Stomach (tissue), 9 donors: ENCODE results near the gene TRIM63. TPM values are rescaled to one million over a fixed set of nuclear protein-coding genes. Genes with fewer than 3 reads are reported as not detected.
A peak's percentile ranks its signal among the peaks of the same experiment; 100 is the strongest.

Experiments
- DNase-seq, 2 donors: peaks; one replicate each; pipeline versions ENCODE4 v3.0.0 to v3.0.0-alpha.2; 2013 to 2019
- H3K27ac ChIP-seq, 5 donors: fragments of 200-600 bp in 4 of 5; sonication (generic) in 4 of 5; one replicate each; pipeline ENCODE4 v1.5.1; 2013 to 2019; ENCODE audit warnings: mild to moderate bottlenecking in 1 of 5, moderate library complexity in 1 of 5
- H3K27me3 ChIP-seq, 3 donors: fragments of 200-600 bp; sonication (generic); one replicate each; pipeline ENCODE4 v1.5.1; 2017 to 2019; ENCODE audit warnings: mixed run types in 1 of 3
- H3K36me3 ChIP-seq, 4 donors: fragments of 200-600 bp; sonication (generic); 1 replicate in 3 of 4; 2 replicates in 1 of 4; pipeline ENCODE4 v1.5.1; 2016 to 2019
- H3K4me1 ChIP-seq, 4 donors: fragments of 200-600 bp; sonication (generic); one replicate each; pipeline ENCODE4 v1.5.1; 2016 to 2019
- H3K4me3 ChIP-seq, 4 donors: fragments of 200-600 bp; sonication (generic) in 3 of 4; one replicate each; pipeline ENCODE4 v1.5.1; 2016 to 2019; ENCODE audit warnings: mild to moderate bottlenecking in 1 of 4
- H3K9me3 ChIP-seq, 4 donors: fragments of 200-600 bp; sonication (generic); one replicate each; pipeline ENCODE4 v1.5.1; 2016 to 2019
- CTCF ChIP-seq, 7 experiments: fragments of 450-650 bp in 4 of 7; fragments of 200-600 bp in 3 of 7; sonication (generic) in 3 of 7; IDR thresholded peaks; one replicate each; pipeline ENCODE4 v1.5.1; 2016 to 2019; ENCODE audit warnings: antibody characterized with exemption in 7 of 7, control low read depth in 2 of 7, mild to moderate bottlenecking in 1 of 7
- EP300 ChIP-seq: sonication (generic); formaldehyde crosslinking; IDR thresholded peaks from one replicate; pipeline ENCODE4 v1.6.1; 2017; ENCODE audit warnings: antibody characterized with exemption
- POLR2A ChIP-seq, 4 donors: fragments of 450-650 bp; IDR thresholded peaks; one replicate each; pipeline ENCODE4 v1.6.1; 2016; ENCODE audit warnings: antibody characterized with exemption in 4 of 4, control low read depth in 2 of 4, mild to moderate bottlenecking in 1 of 4, moderate library complexity in 1 of 4
- POLR2AphosphoS5 ChIP-seq, 3 donors: sonication (generic); formaldehyde crosslinking; IDR thresholded peaks; one replicate each; pipeline ENCODE4 v1.6.1; 2016; ENCODE audit warnings: antibody characterized with exemption in 3 of 3
- WGBS, 5 donors: extraction: QIAGEN DNeasy Blood & Tissue Kit in 3 of 5; methylation state at CpG; one replicate each; pipeline versions ENCODE4 v1.1.5 to v1.1.7; 2013 to 2018; 5-methylcytosine and 5-hydroxymethylcytosine counted together
- intact Hi-C: fragments of 100-400 bp; cut with DNase I; formaldehyde crosslinking; loops from one replicate; pipeline ENCODE4 v1.15.1; 2023; ENCODE audit warnings: low total_unique reads
- polyA plus RNA-seq, 3 donors: library from polyadenylated mRNA; stranded (reverse); fragments of 200-250 nt; gene quantifications; one replicate each; pipeline ENCODE4 v1.2.3, GENCODE V29; 2013
- total RNA-seq, 5 donors: library from RNA; depleted of rRNA; stranded (reverse); fragments of >200 nt; gene quantifications; one replicate each; pipeline versions ENCODE4 v1.1.0 to v1.2.3, GENCODE V29; 2014 to 2016
- donor health status: healthy with polysubstance abuse.
- donor health status: Bipolar disorder and iron deficiency.
- donor health status: healthy.

TRIM63 gene
- total and polyA plus RNA-seq, 8 donors = 0.37 to 6.0 (median 0.42) TPM; not detected in 4

- H3K4me1 ChIP-seq = peaks cover 14 to 18% (median 17%) of the 10 kb centered on the region in 4 donors
- H3K27me3 ChIP-seq = peaks cover 15 to 80% (median 68%) of the 10 kb centered on the region in 3 donors
- peak overlapping the region; percentile 11 to 39 (median 26) for H3K4me3 ChIP-seq
- DNase-seq = no peak
- H3K27ac ChIP-seq = no peak overlapping the region
- TF ChIP-seq POLR2A (IDR thresholded peaks at IDR 0.05) (no peak), EP300 (no peak), POLR2AphosphoS5 (IDR thresholded peaks at IDR 0.05) (no peak), CTCF (IDR thresholded peaks at IDR 0.05) (no peak)
- H3K9me3 ChIP-seq = no peaks in the 10 kb centered on the region
- intact Hi-C loops = no loop called here
- H3K36me3 ChIP-seq = no peaks in the 10 kb centered on the region
- WGBS, 5 donors = 5 to 9% (median 7%) methylated on average over 25 to 57 of the region's 57 CpGs
Measured at GRCh38 chr1:26046246-26047095, 21.0 kb downstream of the TRIM63 start.

GRCh38 chr1:26045722-26046245 lies 21.6 kb downstream of the TRIM63 start, which contains the start of gene SLC30A2:
SLC30A2 (minus strand) TSS chr1:26046118; CDS start chr1:26045896, 222 bp downstream.
- H3K27ac ChIP-seq = no peak within 1 kb of the TSS
- peaks cover 15 to 85% (median 65%) of the 10 kb centered on the region in 3 donors for H3K27me3 ChIP-seq
- WGBS, 5 donors = 1% methylated on average over 20 to 58 of the region's 62 CpGs
- peaks cover 14 to 18% (median 17%) of the 10 kb centered on the region in 4 donors for H3K4me1 ChIP-seq
- DNase-seq = peak in 1 of 2 donors; percentile 76
- intact Hi-C loops = no loop called here
- H3K36me3 ChIP-seq = no peaks in the 10 kb centered on the region
- H3K9me3 ChIP-seq = no peaks in the 10 kb centered on the region
- TF ChIP-seq POLR2A (IDR thresholded peaks at IDR 0.05) = no peak
- TF ChIP-seq EP300 = no peak
- no peak for TF ChIP-seq POLR2AphosphoS5 (IDR thresholded peaks at IDR 0.05)
- no peak for TF ChIP-seq CTCF (IDR thresholded peaks at IDR 0.05)
- peak within 1 kb of the TSS; percentile 11 to 39 (median 26) for H3K4me3 ChIP-seq

- Histone ChIP-seq H3K27me3 (peaks cover 15 to 85% (median 65%) of the 10 kb centered on the region in 3 donors), H3K36me3 (no peaks in the 10 kb centered on the region), H3K27ac (no peak overlapping the region), H3K4me3 (peak overlapping the region in 3 of 4 donors; percentile 18 to 39 (median 34)), H3K4me1 (peaks cover 14 to 18% (median 17%) of the 10 kb centered on the region in 4 donors), H3K9me3 (no peaks in the 10 kb centered on the region)
- DNase-seq = no peak
- TF ChIP-seq POLR2A (IDR thresholded peaks at IDR 0.05) (no peak), EP300 (no peak), CTCF (IDR thresholded peaks at IDR 0.05) (no peak), POLR2AphosphoS5 (IDR thresholded peaks at IDR 0.05) (no peak)
- 33 to 76% (median 34%) methylated on average over 11 to 29 of the region's 29 CpGs for WGBS, 5 donors
- intact Hi-C loops = no loop called here
Measured at GRCh38 chr1:26044971-26045721, 22.3 kb downstream of the TRIM63 start.

GRCh38 chr1:26044414-26044813 lies 23.0 kb downstream of the TRIM63 start:
- TF ChIP-seq CTCF (IDR thresholded peaks at IDR 0.05) (no peak), EP300 (no peak), POLR2AphosphoS5 (IDR thresholded peaks at IDR 0.05) (no peak), POLR2A (IDR thresholded peaks at IDR 0.05) (no peak)
- no peak overlapping the region for H3K4me3 ChIP-seq
- no peak overlapping the region for H3K27ac ChIP-seq
- no peaks in the 10 kb centered on the region for H3K36me3 ChIP-seq
- H3K4me1 ChIP-seq = peaks cover 14 to 18% (median 17%) of the 10 kb centered on the region in 4 donors
- intact Hi-C loops = no loop called here
- H3K27me3 ChIP-seq = peaks cover 15 to 83% (median 65%) of the 10 kb centered on the region in 3 donors
- WGBS, 5 donors = 83 to 97% (median 84%) methylated on average over 3 of the region's 3 CpGs
- no peak for DNase-seq
- no peaks in the 10 kb centered on the region for H3K9me3 ChIP-seq
